Gastroesophageal sphincter (tissue), 4 donors: Measurements from ENCODE around the gene AMH. TPM values are rescaled to one million over a fixed set of nuclear protein-coding genes. Genes with fewer than 3 reads are reported as not detected.

Experiments
- ATAC-seq: fragments of 150-250 bp; one replicate; pipeline ENCODE4 v1.9.1; 2016; ENCODE audit warnings: mild to moderate bottlenecking, moderate library complexity
- H3K27ac ChIP-seq, 4 donors: fragments of 200-600 bp; sonication (generic) in 3 of 4; 1 replicate in 3 of 4; 2 replicates in 1 of 4; pipeline ENCODE4 v1.5.1; 2016 to 2019
- H3K27me3 ChIP-seq: fragments of 200-600 bp; sonication (generic); one replicate; pipeline ENCODE4 v1.5.1; 2019
- H3K36me3 ChIP-seq, 2 donors: fragments of 200-600 bp; sonication (generic); one replicate each; pipeline ENCODE4 v1.5.1; 2019; ENCODE audit warnings: control low read depth in 1 of 2
- H3K4me1 ChIP-seq, 3 donors: fragments of 200-600 bp; sonication (generic); 1 replicate in 2 of 3; 2 replicates in 1 of 3; pipeline ENCODE4 v1.5.1; 2016 to 2019; ENCODE audit warnings: control low read depth in 2 of 3
- H3K4me3 ChIP-seq, 2 donors: fragments of 200-600 bp; sonication (generic); one replicate each; pipeline ENCODE4 v1.5.1; 2019; ENCODE audit warnings: mild to moderate bottlenecking in 1 of 2, moderate library complexity in 1 of 2
- H3K9me3 ChIP-seq, 3 donors: fragments of 200-600 bp; sonication (generic); one replicate each; pipeline ENCODE4 v1.5.1; 2017 to 2019; ENCODE audit warnings: control low read depth in 2 of 3
- EP300 ChIP-seq: sonication (generic); formaldehyde crosslinking; IDR thresholded peaks from one replicate; pipeline ENCODE4 v1.6.1; 2017; ENCODE audit warnings: antibody characterized with exemption, mild to moderate bottlenecking
- POLR2A ChIP-seq, 2 donors: fragments of 450-650 bp; IDR thresholded peaks; one replicate each; pipeline ENCODE4 v1.6.1; 2017; ENCODE audit warnings: antibody characterized with exemption in 2 of 2, mild to moderate bottlenecking in 2 of 2, moderate library complexity in 1 of 2
- POLR2AphosphoS5 ChIP-seq: sonication (generic); formaldehyde crosslinking; IDR thresholded peaks from one replicate; pipeline ENCODE4 v1.6.1; 2017; ENCODE audit warnings: antibody characterized with exemption
- WGBS, 2 donors: methylation state at CpG; one replicate each; pipeline ENCODE4 v1.1.5; 2018; ENCODE audit warnings: low coverage in 1 of 2; 5-methylcytosine and 5-hydroxymethylcytosine counted together
- total RNA-seq, 4 donors: library from RNA; depleted of rRNA; stranded (reverse); fragments of >200 nt; gene quantifications; one replicate each; pipeline ENCODE4 v1.1.0, GENCODE V29; 2016
- TF ChIP-seq, protein P1 (sequence below), 4 experiments: fragments of 200-600 bp in 2 of 4; fragments of 450-650 bp in 2 of 4; sonication (generic) in 1 of 4; IDR thresholded peaks; one replicate each; pipeline ENCODE4 v1.5.1; 2017 to 2019; ENCODE audit warnings: antibody characterized with exemption in 4 of 4, mild to moderate bottlenecking in 2 of 4, moderate library complexity in 2 of 4

AMH gene
- total RNA-seq, 4 donors from 2014 or later = 0.23 to 1.2 (median 0.47) TPM

DNA sequence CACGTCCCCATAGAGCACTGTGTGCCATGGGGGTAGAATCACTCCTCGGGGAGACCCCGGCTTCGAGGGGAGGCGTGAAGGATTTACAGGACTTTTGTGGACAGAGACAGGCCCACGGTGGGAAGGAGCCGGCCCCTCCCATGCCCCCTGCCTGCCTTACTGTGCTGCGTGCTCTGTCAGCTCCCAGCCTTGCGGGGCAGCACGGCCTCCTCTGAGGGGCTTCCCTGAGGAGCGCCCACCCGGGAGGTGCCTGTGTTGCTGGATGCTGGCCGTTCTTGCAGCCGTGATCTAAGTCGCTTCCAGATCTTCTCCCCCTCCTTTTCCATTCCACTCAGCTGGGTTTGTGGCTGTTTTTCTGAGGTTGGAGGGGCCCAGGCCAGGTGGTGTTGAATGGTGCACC is 42.1 kb upstream of the AMH start:
- no peak for ATAC-seq
- peaks cover 0 to 15% (median 9%) of the 10 kb centered on the region in 3 donors for H3K4me1 ChIP-seq
- H3K27ac ChIP-seq = no peak overlapping the region
- H3K9me3 ChIP-seq = no peaks in the 10 kb centered on the region
- TF ChIP-seq POLR2AphosphoS5 (no peak), EP300 (no peak), POLR2A (IDR thresholded peaks at IDR 0.05) (no peak)
- TF ChIP-seq, protein P1, sequence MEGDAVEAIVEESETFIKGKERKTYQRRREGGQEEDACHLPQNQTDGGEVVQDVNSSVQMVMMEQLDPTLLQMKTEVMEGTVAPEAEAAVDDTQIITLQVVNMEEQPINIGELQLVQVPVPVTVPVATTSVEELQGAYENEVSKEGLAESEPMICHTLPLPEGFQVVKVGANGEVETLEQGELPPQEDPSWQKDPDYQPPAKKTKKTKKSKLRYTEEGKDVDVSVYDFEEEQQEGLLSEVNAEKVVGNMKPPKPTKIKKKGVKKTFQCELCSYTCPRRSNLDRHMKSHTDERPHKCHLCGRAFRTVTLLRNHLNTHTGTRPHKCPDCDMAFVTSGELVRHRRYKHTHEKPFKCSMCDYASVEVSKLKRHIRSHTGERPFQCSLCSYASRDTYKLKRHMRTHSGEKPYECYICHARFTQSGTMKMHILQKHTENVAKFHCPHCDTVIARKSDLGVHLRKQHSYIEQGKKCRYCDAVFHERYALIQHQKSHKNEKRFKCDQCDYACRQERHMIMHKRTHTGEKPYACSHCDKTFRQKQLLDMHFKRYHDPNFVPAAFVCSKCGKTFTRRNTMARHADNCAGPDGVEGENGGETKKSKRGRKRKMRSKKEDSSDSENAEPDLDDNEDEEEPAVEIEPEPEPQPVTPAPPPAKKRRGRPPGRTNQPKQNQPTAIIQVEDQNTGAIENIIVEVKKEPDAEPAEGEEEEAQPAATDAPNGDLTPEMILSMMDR (IDR thresholded peaks at IDR 0.05) = no peak
- no peaks in the 10 kb centered on the region for H3K27me3 ChIP-seq
- H3K4me3 ChIP-seq = no peak overlapping the region
- H3K36me3 ChIP-seq = peaks cover 0 to 100% of the 10 kb centered on the region in 2 donors
- WGBS, 2 donors = 68% methylated on average over 4 of the region's 15 CpGs; no CpG with 5 or more reads in 1 of the 2 donors

DNA sequence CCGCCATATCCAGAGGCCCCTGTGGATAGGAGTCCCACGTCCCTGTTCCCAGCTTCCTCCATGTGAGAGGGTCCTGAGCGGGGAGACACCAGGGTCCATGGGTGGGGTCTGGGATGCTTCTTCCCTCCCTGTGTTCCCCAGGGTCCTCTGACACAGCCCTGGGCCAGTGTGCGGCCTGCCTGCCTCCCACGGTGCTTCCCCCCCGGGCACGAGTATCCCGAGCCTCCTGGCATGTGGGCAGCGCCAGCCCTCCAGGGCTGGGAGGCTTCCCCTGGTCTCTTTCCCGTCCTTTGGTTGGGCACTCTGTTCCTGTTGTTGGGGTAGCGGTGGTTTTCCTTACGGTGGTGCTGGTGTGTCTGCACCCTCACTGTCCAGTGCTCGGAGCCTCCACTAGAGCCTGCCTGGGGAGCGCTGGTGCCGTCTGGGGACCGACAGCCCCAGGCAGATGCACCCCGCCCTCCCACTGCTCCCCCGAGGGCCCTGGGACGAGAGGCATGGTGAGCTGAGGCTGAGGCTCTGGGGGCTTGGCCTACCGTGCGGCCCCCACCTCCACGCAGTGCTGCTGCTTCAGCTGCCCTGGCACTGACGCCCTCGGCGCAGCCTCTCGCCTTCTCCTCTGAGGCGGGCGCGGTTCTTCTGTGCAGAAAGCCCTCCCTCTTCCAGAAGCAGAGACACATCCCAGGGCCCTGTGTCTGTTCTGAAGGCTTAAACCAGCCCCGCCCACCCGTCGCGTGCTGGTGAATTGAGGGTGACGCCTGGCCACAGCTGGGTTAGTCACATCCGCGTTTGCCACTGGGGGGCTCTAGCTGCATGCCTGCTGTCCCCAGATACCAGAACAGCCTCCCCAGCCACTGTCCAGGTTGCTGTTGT is 40.9 kb upstream of the AMH start:
- Histone ChIP-seq H3K4me3 (no peak overlapping the region), H3K4me1 (peaks cover 0 to 15% (median 9%) of the 10 kb centered on the region in 3 donors), H3K27me3 (no peaks in the 10 kb centered on the region), H3K36me3 (peaks cover 0 to 100% of the 10 kb centered on the region in 2 donors), H3K9me3 (no peaks in the 10 kb centered on the region), H3K27ac (no peak overlapping the region)
- peak; percentile 79 for ATAC-seq
- WGBS, 2 donors = 48% methylated on average over 11 of the region's 36 CpGs; no CpG with 5 or more reads in 1 of the 2 donors
- TF ChIP-seq, protein P1 (IDR thresholded peaks at IDR 0.05) = peak in 1 of 4 experiments; percentile 20
- TF ChIP-seq POLR2AphosphoS5 = no peak

DNA sequence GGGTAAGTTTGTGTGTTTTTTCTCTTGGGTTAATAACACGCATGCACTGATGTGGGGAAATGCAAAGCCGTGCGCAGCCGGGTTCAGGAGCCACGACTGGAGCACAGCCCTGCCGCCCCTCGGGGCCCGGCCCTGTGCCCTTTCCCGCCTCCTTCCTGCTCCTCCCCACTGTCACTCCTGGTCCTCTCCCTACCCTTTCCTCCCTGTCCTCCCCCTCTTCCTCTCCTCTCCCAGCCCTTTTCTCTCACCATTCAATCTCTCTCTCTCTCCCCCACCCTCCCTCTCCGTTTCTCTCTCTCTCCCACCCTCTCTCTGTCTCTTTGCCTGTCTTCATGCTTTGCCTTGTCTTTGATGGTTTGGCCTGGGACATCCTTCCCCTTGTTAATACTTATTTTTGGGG is 40.1 kb upstream of the AMH start:
- WGBS, 2 donors = 64 to 67% methylated on average over 9 to 10 of the region's 10 CpGs
- TF ChIP-seq POLR2AphosphoS5 (no peak), POLR2A (IDR thresholded peaks at IDR 0.05) (no peak), EP300 (no peak)
- TF ChIP-seq, protein P1 (IDR thresholded peaks at IDR 0.05) = no peak
- H3K36me3 ChIP-seq = peaks cover 0 to 100% of the 10 kb centered on the region in 2 donors
- ATAC-seq = no peak
- no peaks in the 10 kb centered on the region for H3K9me3 ChIP-seq
- H3K27ac ChIP-seq = no peak overlapping the region
- H3K27me3 ChIP-seq = no peaks in the 10 kb centered on the region
- H3K4me3 ChIP-seq = no peak overlapping the region
- H3K4me1 ChIP-seq = peaks cover 0 to 15% (median 9%) of the 10 kb centered on the region in 3 donors

DNA sequence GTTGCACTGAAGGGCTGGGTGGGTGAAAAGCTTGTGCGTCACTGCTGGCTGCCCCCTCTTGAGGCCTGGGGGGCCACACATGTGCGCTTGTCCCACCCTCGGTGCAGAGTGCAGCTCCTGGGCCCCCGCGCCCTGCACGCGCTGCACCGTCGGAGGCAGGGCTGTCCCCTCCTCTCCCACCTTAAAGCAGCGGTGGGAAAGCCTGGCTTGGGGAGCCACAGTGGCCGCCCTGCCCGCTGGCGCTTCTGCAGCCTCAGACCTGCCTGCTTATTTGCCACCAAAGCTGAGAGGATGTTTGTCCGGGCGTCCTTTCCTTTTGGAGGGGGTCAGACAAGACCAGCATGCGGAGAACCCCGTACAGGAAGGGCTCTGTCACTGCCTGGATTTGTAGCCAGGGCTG is 39.7 kb upstream of the AMH start:
- TF ChIP-seq EP300 (no peak), POLR2A (IDR thresholded peaks at IDR 0.05) (no peak), POLR2AphosphoS5 (no peak)
- TF ChIP-seq, protein P1 (IDR thresholded peaks at IDR 0.05) = no peak
- no peaks in the 10 kb centered on the region for H3K27me3 ChIP-seq
- peaks cover 0 to 100% of the 10 kb centered on the region in 2 donors for H3K36me3 ChIP-seq
- H3K9me3 ChIP-seq = no peaks in the 10 kb centered on the region
- ATAC-seq = no peak
- no peak overlapping the region for H3K27ac ChIP-seq
- WGBS, 2 donors = 96% methylated on average over 9 of the region's 17 CpGs; no CpG with 5 or more reads in 1 of the 2 donors
- H3K4me3 ChIP-seq = no peak overlapping the region
- peaks cover 0 to 15% (median 9%) of the 10 kb centered on the region in 3 donors for H3K4me1 ChIP-seq

DNA sequence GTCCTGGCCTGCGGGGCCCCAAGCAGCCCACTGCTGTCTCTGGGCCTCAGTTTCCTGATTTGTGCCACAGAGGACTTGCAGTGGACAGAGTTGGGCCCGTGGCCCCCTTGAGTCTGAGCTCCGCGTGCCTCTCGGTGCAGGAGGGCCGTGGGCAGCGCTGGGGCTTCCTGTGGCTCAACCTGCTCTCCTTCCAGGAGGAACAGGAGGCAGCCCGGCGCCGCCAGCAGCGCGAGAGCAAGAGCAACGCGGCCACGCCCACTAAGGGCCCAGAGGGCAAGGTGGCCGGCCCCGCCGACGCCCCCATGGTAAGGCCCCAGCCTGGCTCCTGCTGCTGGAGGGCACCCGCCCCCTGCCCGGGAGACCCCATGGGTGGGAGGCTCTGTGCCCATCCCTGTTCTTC is 38.9 kb upstream of the AMH start:
- no CpG with 5 or more reads among the region's 21 CpGs for WGBS, 2 donors
- Histone ChIP-seq H3K27ac (no peak overlapping the region), H3K27me3 (no peaks in the 10 kb centered on the region), H3K4me1 (peaks cover 0 to 15% (median 9%) of the 10 kb centered on the region in 3 donors), H3K4me3 (no peak overlapping the region), H3K9me3 (no peaks in the 10 kb centered on the region), H3K36me3 (peaks cover 0 to 100% of the 10 kb centered on the region in 2 donors)
- no peak for ATAC-seq
- TF ChIP-seq, protein P1 (IDR thresholded peaks at IDR 0.05) = no peak
